Superior temporal gyrus (tissue), 1 donor: ENCODE data around the gene WDR7.

Experiments
- DNase-seq: peaks from one replicate; pipeline ENCODE4 v3.0.0-alpha.2; 2016; ENCODE audit errors: extremely low spot score

WDR7 gene

DNA sequence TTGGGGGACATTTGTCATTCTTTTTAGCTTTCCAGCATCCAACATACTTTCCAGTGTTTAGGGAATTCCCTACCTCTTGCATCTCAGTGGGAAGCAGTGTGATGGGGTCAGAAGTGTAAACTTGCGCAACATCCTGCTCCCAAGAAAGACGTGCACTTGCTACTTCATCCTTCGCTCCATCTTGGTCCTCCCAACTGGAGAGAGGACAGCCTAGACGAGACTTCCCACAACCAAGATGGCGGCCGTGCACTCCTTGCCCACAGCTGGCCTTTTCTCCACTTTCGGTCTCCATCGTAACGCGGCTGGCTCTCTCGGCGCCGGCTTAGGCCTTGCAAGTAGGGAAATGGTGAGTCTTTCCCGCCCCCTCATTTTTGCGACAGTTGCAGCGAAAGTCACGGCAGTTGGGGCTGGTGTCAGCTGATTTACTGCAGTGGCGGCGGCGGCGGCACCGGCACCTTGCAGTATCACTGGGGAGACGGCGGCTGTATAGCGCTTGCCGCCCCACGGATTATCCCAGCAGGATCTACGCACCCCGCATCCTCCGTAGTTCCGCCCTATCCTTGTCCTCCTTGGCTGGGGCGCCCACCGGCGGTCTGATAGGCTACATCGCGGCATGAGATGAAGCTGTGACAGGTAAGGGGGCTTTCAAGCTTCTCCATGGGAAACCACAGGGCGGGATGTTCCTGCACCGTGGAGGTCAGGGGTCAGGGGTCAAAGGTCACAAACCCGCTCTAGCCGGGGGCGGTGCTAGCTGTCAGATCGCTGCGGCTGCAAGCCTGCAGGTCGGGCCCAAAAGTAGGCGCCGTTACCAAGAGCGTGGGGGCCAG is at the start of gene WDR7:
TSS of gene WDR7 (plus strand) at position 416 of the 827 bp plus-strand sequence. CDS start 21,157 bp downstream, outside the sequence.
- DNase-seq: peak; percentile 98

DNA sequence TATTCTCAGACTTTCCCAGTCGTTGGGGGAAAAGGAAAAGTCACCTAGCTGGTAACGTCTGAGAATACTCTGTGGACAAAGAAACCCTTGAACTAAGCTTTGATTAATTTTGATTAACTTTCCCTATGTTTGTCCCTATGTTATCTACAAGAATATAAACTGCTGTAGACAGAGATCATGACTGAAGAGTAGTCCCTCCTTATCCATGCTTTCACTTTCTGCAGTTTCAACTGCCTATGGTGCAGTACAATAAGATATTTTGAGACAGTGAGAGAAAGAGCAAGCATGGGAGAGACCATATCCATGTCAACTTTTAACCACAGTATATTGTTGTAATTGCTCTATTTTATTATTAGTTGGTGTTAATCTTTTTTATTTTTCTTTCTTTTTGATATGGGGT is 44.5 kb upstream of the WDR7 start:
- no peak for DNase-seq

DNA sequence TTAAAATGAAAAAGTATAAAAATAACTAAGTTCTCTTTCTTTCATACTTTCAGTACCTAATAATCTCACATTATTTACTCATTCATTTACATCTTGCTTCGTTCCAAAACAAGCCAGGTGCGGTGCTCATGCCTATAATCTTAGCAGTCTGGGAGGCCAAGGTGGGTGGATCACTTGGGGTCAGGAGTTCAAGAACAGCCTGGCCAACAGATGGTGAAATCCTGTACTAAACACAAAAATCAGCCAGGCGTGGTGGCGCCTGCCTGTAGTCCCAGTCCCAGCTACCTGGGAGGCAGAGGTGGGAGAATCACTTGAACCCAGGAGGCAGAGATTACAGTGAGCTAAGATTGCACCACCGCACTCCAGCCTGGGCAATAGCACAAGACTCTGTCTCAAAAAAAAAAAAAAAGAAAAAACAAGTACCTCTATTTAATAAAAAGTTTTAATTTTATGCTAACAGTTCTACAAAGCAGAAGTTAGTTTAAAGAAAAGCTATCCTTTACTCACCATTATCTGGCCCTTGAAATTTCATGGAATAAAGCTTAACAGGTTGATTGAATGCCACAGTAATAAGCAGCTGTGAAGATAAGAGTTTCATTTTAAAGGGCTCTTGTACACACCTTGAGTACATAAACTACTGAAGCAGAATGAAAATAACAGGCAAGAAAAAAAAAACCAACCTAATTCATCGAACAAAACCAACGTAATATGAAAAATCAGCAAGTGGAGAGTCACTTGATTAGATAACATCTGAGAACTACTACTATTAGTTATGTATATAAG is 35.2 kb upstream of the WDR7 start:
- no peak for DNase-seq

DNA sequence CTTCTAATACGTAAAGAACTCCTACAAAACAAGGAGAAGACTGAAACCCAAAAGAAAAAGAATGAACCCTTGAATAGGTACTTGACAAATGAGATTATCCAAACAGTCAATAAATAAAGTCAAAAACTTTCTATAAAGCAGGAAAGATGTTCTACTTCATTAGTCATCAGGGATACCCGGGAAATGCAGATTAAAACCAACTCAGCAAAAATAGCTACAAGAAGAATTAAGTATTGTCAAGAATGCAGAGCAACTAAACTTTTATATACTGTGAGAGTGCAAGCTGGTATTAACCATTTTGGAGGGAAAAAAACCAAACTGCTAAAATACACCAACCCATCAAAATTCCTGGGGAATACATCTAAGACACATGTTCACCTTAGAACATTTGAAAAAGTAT is 23.2 kb upstream of the WDR7 start:
- no peak for DNase-seq

DNA sequence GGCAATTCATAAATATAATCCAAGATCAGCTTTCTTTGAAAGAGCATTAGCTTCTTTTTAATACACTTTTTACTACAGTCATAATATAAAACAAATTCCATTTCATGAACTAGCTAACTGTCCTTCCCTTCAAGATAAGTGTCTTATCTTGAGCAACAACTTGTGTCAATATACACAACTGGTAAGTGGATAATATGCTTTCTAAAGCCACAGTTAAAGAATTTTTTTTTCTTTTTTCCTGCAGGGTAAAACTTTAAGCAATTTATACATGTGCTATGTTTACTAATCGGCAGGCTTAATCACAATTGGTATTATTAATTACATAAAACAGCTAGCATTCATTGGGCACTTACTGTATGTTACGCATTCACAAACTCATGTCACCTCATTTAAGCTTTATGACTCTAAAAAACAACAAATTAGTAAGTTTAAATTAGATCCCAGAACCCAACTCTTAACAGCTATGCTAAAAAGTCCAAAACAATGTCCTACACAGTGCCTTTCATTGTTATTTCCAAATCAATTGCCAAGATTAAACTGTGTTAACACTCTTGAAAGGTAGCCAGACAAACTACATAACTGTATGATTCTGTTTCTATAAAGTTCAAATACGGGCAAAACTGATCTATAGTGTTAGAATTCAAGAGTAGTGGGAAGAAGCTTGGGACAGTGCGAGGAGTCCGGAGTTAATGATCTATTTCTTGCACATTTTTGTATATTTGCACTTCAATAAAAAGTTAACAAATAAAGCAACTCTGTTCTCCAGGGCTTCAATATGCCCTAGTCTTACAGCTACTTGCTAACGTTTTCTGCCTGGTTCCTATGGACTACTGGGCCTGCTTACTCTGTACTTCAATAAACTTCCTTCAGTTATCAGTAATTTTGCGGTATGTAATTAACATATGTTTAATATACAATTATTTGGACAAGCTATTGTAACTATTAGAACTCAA is 18.8 kb upstream of the WDR7 start:
- no peak for DNase-seq

DNA sequence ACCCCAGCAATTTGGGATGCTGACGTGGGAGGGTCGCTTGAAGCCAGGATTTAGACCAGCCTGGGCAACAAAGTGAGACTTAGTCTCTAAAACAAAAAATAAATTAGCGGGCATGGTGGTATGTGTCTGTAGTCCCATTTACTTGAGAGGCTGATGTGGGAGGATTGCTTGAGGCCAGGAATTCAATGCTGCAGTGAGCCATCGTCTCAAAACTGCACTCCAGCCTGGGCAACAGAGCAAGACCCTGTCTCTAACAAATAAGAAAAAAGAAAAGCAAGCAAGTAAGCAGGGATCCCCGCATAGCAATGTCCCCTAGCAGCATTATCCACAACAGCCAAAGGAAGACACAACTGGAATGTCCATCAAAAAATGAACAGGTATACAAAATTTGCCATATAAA is 16.2 kb upstream of the WDR7 start:
- DNase-seq: no peak

DNA sequence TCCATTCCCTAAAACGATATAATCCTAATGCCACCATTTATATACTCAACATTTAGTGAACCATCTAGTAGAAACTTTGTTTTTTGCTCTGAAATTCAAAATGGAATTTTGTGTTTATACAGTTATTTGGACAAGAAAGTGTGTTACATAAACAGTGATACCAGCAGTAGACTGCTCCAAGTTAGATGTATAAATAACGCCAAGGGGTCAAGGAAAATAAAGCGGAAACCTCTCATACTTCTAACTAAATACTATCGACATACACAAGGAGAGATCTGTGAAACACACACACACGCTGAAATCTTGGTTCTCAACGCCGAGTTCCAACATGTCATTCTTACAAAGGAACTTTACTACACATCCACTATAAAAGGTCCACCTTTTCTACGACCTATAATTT is 14.0 kb upstream of the WDR7 start:
- DNase-seq: no peak

DNA sequence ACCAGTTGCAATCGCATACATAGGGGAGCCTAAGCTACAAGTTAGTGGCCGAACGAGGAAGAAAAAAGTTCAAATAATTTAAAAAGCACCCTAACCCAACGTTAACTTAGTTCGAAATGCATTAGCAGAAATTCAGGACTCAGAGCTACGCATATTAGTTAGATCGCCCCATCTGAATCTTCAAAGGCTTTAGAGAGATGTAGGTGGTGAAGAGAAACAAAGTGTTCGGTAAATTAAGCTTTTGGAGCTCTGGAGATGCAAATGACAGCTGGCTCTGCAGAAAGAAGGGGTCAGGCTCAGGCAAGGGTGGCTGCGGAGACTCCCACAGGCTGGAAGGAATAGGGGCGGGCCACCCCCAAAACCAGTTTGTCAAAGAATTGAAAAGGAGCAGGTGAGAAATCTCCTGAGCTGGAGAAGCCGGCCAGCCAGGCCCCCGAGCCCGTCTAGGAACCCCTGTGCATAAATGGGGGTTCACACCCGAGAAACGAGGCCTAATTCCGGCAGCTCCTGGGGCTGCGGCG is 13.4 kb upstream of the WDR7 start:
- DNase-seq: no peak

DNA sequence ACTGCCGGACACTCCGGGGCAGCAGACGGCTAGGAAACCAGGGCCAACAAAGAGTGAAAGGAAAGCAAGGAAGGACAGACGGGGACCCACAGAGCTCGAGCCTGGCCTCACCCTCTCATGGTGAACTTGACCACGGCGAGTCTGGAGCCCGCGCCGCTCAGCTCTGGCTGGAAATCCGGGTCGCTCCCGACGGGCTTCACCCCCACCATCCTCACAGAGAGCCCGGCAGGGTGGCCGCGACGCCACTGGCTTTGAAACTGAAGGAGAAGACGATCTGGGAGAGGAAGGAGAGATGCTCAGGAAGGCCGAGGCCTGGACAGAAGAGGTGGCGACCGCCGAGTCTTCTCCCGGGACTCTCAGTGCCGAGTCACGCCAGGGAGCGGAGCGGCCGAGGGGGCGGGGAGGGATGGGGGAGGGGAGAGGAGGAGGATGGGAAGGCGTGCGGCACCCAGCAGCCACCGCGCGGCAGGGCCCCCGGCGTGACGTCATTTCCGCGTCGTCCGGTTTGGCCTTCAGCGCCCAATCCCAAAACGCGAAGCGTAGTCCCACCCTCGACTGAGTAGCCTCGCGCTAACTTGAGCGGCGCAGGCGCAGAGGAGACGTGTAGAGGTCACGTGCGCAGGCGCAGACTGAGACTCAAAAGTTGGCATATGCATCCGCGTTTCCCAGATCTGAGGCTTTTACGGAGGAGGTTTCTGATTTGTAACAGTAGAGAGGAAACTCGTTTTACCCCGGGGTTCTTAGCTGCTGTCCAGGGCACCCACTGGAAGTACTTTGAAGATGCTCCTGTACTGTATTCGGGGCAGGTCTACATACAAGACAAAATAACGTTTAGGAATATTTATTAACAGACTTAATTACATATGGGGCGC is 12.7 kb upstream of the WDR7 start, which contains the start of gene TXNL1:
TSS of gene TXNL1 (minus strand) at position 361 of the 872 bp plus-strand sequence. CDS start at position 209, 152 bp downstream.
- DNase-seq: peak; percentile 100

DNA sequence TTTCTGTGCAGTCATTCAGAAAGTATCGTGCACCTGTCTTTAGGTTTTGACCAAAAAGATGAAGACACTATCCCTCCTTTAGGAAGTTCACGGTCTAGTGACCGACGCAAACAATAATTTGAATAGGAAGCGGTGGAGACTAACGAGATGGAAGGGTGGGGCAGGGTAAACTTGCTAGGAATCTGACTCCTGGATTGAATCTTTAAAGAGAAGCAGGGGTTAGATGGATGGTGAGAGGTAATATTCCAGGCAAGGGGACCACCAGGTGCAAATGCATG is 12.1 kb upstream of the WDR7 start:
- no peak for DNase-seq

DNA sequence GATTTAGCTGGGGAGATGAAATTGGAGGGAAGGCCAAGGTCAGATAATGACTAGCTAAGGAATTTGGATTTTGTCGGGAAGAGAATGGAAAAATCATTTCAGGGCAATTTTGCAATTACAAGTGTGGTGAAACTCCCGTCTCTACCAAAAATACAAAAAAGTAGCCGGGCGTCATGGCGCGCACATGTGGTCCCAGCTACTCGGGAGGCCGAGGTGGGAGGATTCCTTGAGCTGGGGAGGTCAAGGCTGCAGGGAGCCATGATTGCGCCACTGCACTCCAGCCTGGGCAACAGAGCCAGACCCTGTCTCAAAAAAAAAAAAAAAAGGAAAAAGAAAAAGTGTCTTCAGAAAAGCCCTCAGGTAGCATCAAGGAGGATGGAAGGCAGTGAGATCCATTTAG is 11.6 kb upstream of the WDR7 start:
- no peak for DNase-seq

DNA sequence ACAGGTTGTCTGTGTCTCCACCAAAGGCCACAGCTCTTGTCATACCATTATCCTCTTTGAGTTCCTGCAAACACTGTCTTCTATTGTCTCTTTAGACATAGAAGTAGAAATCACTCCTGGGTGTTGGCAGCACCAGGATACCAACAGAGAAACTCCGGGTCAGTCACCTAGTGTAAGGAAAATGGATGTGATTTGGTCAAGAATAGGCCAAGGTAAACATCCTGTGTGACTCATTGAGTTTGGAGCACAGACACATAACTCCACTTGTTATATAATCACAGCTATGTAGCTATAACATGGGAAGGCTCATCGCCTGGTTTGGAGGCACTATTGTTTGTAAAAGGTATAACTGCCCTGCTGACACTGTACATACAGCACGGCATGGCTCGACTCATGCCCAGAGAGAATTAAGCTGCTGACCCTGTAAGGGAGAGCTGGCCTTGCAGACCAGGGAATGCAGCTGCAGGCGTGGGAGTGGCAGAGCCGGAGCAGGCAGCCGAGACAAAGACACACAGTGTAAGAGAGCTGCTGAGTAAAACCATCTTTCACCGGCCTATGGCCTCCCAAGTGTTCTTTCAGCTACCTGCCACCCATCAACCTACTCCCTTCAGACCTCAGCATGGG is 9.3 kb upstream of the WDR7 start:
- DNase-seq: no peak

DNA sequence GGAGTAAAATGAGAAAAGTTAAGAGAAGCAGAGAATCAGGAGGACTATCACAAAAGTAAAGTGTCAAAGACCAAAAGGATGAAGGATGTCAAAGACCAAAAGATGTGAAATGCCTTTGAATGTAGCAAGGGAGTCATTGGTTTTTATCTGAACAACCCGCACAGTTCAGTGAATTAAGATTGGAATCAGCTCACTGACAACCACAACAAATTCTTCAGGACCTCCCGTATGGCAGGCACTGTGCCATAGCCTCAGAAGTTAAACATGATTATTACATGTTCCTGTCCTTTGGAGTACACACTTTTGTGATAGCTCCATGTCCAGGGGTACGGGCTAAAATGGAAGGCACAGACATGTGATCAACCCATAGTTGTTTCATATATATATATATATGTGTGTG is 7.8 kb upstream of the WDR7 start:
- DNase-seq: no peak

DNA sequence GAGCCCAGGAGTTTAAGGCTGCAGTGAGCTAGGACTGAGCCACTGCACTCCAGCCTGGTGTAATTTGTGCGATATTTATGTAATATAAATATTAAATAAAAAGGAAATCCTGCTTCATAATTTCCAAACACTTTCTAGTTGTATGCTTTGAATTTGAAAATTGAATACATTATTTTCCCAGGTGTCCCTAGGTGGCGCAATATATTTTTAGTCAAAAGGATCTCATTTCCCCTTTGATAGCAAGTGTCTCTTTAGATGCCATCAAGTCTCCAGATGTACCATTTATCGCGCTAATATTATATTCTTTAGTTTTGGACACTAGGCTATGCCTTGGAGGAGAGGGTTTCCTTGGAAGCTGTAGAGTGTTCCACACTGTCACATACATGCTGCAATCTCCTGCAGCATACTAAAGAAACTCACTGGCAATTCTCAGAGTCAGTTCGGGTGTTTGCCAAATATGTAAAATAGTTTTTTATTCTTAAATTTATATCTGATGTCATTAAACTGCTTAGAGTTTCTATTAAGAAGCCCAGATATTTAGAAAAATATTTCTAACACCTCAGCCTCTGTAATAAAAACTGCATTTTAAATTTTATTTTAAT is 5.6 kb upstream of the WDR7 start:
- DNase-seq: peak; percentile 59

DNA sequence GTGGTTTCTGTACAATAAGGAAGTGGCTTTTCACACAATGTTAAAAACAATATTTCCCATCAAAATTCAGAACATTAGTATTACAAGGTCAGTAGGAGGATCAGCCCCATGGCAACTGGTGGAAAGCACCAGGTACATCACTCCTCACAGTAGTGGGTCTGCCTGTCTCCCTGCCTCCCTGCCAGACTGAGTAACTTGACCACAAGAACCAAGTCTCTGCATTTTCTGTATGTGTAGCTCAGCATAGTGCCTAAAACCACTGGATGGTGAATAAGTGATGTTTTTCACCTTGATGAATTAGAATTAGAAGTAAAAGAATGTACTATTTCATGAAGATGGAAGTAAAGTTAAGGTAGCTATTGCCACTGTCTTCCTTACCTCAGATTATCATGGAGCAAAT is 4.1 kb upstream of the WDR7 start:
- DNase-seq: no peak

DNA sequence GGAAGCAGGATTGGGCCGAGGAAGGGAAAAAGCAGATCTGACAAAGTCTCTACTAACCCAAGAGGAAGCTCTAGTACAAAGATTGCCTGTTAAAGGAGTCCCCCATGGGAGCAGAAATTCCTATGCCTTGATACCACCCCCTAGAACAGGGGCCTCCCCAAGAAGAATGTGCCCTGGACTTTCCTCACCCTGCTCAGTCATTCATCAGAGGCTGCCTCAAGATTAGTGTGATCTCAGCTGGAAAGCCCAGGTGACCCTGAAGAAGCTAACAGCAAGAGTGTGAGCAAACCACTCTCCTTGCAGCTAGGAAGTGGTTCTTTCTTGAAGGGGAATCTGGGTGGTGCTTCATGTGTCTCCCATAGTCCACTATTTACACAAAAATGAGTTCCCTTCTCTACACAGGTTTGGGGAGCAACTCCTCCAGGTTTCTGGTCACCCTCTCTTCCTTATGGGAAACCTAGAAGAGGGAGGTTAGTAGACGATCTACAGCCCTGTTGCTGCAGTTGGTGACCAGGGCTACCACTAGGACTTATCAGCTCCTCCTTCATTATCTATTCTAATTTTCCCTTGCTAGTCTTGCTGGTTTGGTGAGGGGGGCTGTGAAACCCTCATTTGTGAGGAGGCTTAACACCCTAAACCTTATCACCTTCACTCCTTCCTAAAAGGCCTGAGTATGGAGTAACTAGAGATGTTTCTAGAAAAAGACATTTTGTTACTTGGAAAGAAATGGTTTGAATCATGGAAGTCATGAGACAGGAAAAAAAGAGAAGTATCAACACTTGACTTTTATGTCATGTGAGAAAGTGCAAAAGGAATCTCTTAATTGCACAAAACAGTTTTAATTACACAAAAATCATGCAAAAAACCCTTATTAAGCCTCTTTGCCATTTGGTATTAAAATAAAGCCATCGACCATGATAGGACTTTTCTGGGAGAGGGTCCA is 2.9 kb upstream of the WDR7 start:
- DNase-seq: no peak

DNA sequence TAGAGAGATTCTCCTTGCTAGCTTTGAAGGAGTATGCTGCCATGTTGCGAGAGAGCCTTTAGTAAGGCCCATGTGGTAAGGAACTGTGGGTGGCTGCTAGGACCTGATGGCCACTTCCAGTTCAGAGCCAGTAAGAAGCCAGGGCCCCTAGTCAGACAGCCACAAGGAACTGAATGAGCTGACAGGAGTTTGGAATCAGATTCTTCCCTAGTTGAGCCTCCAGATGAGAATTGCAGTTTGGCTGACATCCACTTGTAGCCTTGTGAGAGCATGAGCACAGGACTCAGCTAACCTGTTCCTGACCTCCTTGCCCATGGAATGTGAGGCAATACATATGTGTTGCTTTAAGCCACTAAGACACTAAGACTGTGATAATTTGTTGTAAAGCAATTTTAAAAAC is 1.2 kb upstream of the WDR7 start:
- DNase-seq: no peak

DNA sequence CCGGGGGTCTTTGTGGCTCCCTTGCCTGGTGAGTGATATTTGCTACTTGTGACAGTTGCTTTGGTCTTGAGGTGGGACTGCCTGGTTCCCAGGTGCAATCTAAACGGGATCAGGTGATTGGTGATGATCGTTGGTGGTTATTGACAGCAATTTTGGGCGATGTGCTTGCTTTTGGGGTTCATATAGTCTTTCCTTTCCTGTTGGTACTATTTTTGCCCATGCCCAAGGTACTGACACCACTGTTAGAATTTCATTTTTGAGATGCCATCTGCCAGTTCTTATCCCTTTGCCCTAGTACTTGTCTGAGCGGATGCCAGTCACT is 573 bp downstream of the WDR7 start:
- no peak for DNase-seq

DNA sequence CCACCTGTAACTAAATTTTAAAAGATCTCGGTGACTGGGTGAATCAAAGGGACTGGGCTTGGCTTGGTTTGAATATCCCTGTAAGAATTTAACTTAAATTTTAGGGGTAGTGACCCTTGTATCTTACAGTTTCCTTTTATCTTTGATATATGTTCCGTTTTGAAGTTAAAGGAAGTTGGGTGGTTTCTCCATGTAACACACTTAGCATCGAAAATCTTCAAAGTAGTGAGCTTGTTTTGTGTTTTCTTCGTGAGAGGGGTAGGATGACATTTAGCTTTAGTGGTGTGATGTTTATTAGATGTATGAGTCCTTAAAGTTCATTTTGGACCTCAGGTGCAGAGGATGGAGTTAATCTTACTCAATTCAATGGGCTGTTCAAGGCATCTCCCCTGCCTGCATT is 1.6 kb downstream of the WDR7 start:
- no peak for DNase-seq
